Peyer's patch (tissue), 4 donors: Measurements from ENCODE around the gene KCNQ1. TPM values are rescaled to one million over a fixed set of nuclear protein-coding genes. Genes with fewer than 3 reads are reported as not detected.

Source experiments
- DNase-seq, 3 donors: peaks; one replicate each; pipeline ENCODE4 v3.0.0-alpha.2; 2017 to 2019
- H3K27ac ChIP-seq, 4 donors: fragments of 200-600 bp; sonication (generic); one replicate each; pipeline ENCODE4 v1.5.1; 2016 to 2019
- H3K27me3 ChIP-seq, 2 donors: fragments of 200-600 bp; sonication (generic); one replicate each; pipeline ENCODE4 v1.5.1; 2019
- H3K36me3 ChIP-seq, 3 donors: fragments of 200-600 bp; sonication (generic); one replicate each; pipeline ENCODE4 v1.5.1; 2016 to 2019
- H3K4me1 ChIP-seq, 4 donors: fragments of 200-600 bp; sonication (generic); one replicate each; pipeline ENCODE4 v1.5.1; 2016 to 2019
- H3K4me3 ChIP-seq, 4 donors: fragments of 200-600 bp; sonication (generic); 1 replicate in 3 of 4; 2 replicates in 1 of 4; pipeline ENCODE4 v1.5.1; 2016 to 2019; ENCODE audit warnings: mild to moderate bottlenecking in 1 of 4
- H3K9me3 ChIP-seq, 4 donors: fragments of 200-600 bp; sonication (generic); one replicate each; pipeline ENCODE4 v1.5.1; 2016 to 2019; ENCODE audit warnings: mild to moderate bottlenecking in 1 of 4
- CTCF ChIP-seq, 6 experiments: fragments of 450-650 bp in 4 of 6; fragments of 200-600 bp in 2 of 6; sonication (generic) in 1 of 6; IDR thresholded peaks; one replicate each; pipeline ENCODE4 v1.5.1; 2017 to 2019; ENCODE audit warnings: antibody characterized with exemption in 6 of 6, mild to moderate bottlenecking in 3 of 6, moderate library complexity in 1 of 6
- POLR2A ChIP-seq, 2 donors: fragments of 450-650 bp; IDR thresholded peaks; one replicate each; pipeline ENCODE4 v1.5.1; 2017; ENCODE audit warnings: antibody characterized with exemption in 2 of 2, mild to moderate bottlenecking in 2 of 2, moderate library complexity in 2 of 2
- total RNA-seq, 4 donors: library from RNA; depleted of rRNA; stranded (reverse); fragments of >200 nt; gene quantifications; one replicate each; pipeline ENCODE4 v1.1.0, GENCODE V29; 2016

KCNQ1 gene
- total RNA-seq, 4 donors from 2014 or later = 50.6 to 66.4 (median 54.2) TPM

- TF ChIP-seq POLR2A (IDR thresholded peaks at IDR 0.05) = no peak
- TF ChIP-seq CTCF (IDR thresholded peaks at IDR 0.05) = no peak
Observed at GRCh38 chr11:2886191-2886894, 441.5 kb downstream of the KCNQ1 start.

GRCh38 chr11:2886936-2887335, 442.1 kb downstream of the KCNQ1 start:
- DNase-seq = no peak
- Histone ChIP-seq H3K4me1 (peaks cover 0 to 28% (median 15%) of the 10 kb centered on the region in 4 donors), H3K4me3 (no peak overlapping the region), H3K27ac (peak overlapping the region in 1 of 4 donors; percentile 69), H3K36me3 (no peaks in the 10 kb centered on the region), H3K27me3 (no peaks in the 10 kb centered on the region), H3K9me3 (no peaks in the 10 kb centered on the region)
- TF ChIP-seq CTCF (IDR thresholded peaks at IDR 0.05) (no peak), POLR2A (IDR thresholded peaks at IDR 0.05) (no peak)

More at GRCh38 chr11:2886191-2886894, 441.5 kb downstream of the KCNQ1 start:
- Histone ChIP-seq H3K36me3 (no peaks in the 10 kb centered on the region), H3K4me3 (peak overlapping the region; percentile 50 to 73 (median 66)), H3K27ac (peak overlapping the region; percentile 43 to 73 (median 68)), H3K4me1 (peaks cover 0 to 23% (median 11%) of the 10 kb centered on the region in 4 donors), H3K9me3 (no peaks in the 10 kb centered on the region), H3K27me3 (no peaks in the 10 kb centered on the region)
- no peak for DNase-seq

GRCh38 chr11:2887515-2888195, 442.8 kb downstream of the KCNQ1 start:
- no peaks in the 10 kb centered on the region for H3K9me3 ChIP-seq
- H3K27ac ChIP-seq = no peak overlapping the region
- H3K4me1 ChIP-seq = peaks cover 5 to 35% (median 21%) of the 10 kb centered on the region in 4 donors
- H3K27me3 ChIP-seq = no peaks in the 10 kb centered on the region
- no peaks in the 10 kb centered on the region for H3K36me3 ChIP-seq
- no peak overlapping the region for H3K4me3 ChIP-seq
- DNase-seq = no peak
- TF ChIP-seq POLR2A (IDR thresholded peaks at IDR 0.05) = no peak
- no peak for TF ChIP-seq CTCF (IDR thresholded peaks at IDR 0.05)

GRCh38 chr11:2888266-2888968, 443.6 kb downstream of the KCNQ1 start:
- Histone ChIP-seq H3K4me1 (peaks cover 5 to 35% (median 21%) of the 10 kb centered on the region in 4 donors), H3K27me3 (no peaks in the 10 kb centered on the region), H3K9me3 (no peaks in the 10 kb centered on the region), H3K36me3 (no peaks in the 10 kb centered on the region), H3K27ac (no peak overlapping the region), H3K4me3 (no peak overlapping the region)
- peak; percentile 89 to 97 (median 95) for DNase-seq
- TF ChIP-seq POLR2A (IDR thresholded peaks at IDR 0.05) (no peak), CTCF (IDR thresholded peaks at IDR 0.05) (peak; percentile 83 to 97 (median 96))

GRCh38 chr11:2889362-2890273, 444.8 kb downstream of the KCNQ1 start:
- H3K27me3 ChIP-seq = no peaks in the 10 kb centered on the region
- no peaks in the 10 kb centered on the region for H3K36me3 ChIP-seq
- H3K27ac ChIP-seq = no peak overlapping the region
- H3K4me3 ChIP-seq = no peak overlapping the region
- TF ChIP-seq CTCF (IDR thresholded peaks at IDR 0.05) (no peak), POLR2A (IDR thresholded peaks at IDR 0.05) (no peak)
- no peaks in the 10 kb centered on the region for H3K9me3 ChIP-seq
- peaks cover 5 to 32% (median 16%) of the 10 kb centered on the region in 4 donors for H3K4me1 ChIP-seq
- no peak for DNase-seq
